ENCODE data around the gene MUC13.

The MUC13 gene

GRCh38 chr3:124893526-124893925, 41.0 kb downstream of the MUC13 start:
- DNase-seq = no peak

GRCh38 chr3:124890573-124891190, 43.9 kb downstream of the MUC13 start:
- DNase-seq = no peak

GRCh38 chr3:124888482-124889441, 45.8 kb downstream of the MUC13 start:
- no peak for DNase-seq

- DNase-seq = no peak
These were observed 46.6 kb downstream of the MUC13 start for GRCh38 chr3:124887932-124888298.

GRCh38 chr3:124887177-124887931, 47.2 kb downstream of the MUC13 start, which contains the start of gene ITGB5:
Gene ITGB5, minus strand, starts transcription at chr3:124887365. Its CDS starts 365 bp downstream, at chr3:124887000.
- peak; percentile 17 for DNase-seq

GRCh38 chr3:124886168-124887056, 48.1 kb downstream of the MUC13 start:
- DNase-seq = peak; percentile 20

- no peak for DNase-seq
These were observed 48.9 kb downstream of the MUC13 start for GRCh38 chr3:124885466-124886167.

- no peak for DNase-seq
These were observed 50.0 kb downstream of the MUC13 start for GRCh38 chr3:124884474-124885101.

GRCh38 chr3:124883766-124884473, 50.6 kb downstream of the MUC13 start:
- DNase-seq = no peak

GRCh38 chr3:124882816-124883747, 51.5 kb downstream of the MUC13 start:
- no peak for DNase-seq

- DNase-seq = no peak
These were observed 52.4 kb downstream of the MUC13 start for GRCh38 chr3:124881976-124882697.

GRCh38 chr3:124879337-124879680, 55.2 kb downstream of the MUC13 start:
- no peak for DNase-seq

GRCh38 chr3:124878561-124879336, 55.8 kb downstream of the MUC13 start:
- DNase-seq = no peak

- no peak for DNase-seq
These were observed 56.9 kb downstream of the MUC13 start for GRCh38 chr3:124877674-124878073.

GRCh38 chr3:124876401-124876878, 58.1 kb downstream of the MUC13 start:
- DNase-seq = no peak

GRCh38 chr3:124873226-124873625, 61.3 kb downstream of the MUC13 start:
- no peak for DNase-seq

GRCh38 chr3:124867511-124867910, 67.0 kb downstream of the MUC13 start:
- no peak for DNase-seq

GRCh38 chr3:124862006-124862405, 72.5 kb downstream of the MUC13 start:
- DNase-seq = no peak
